IMR-90 (cell line): ENCODE results near the gene SERTAD4. TPM values are rescaled to one million over a fixed set of nuclear protein-coding genes. Genes with fewer than 3 reads are reported as not detected.

Source experiments
- ATAC-seq: fragments of 200-7000 bp; cut with Tn5 transposase; 2 replicates; pipeline ENCODE4 v1.9.1; 2020; ENCODE audit warnings: low read depth, mild to moderate bottlenecking, moderate library complexity
- BruUV-seq: library from RNA; stranded (reverse); fragments of 400-500 nt; replicated peaks from 2 replicates; lab custom pipeline; 2021; lab: Mats Ljungman, UMichigan
- CTCF ChIA-PET: fragments of 300-600 bp; formaldehyde crosslinking; extraction: SDS; loops from one replicate; lab custom pipeline; 2021; ENCODE audit warnings: antibody characterized with exemption; lab: Yijun Ruan, JAX
- POLR2A ChIA-PET: fragments of 300-600 bp; sonication (Branson Sonifier 250); formaldehyde crosslinking; loops from one replicate; lab custom pipeline; 2022; ENCODE audit warnings: antibody characterized with exemption; ENCODE audit not compliant: unreplicated experiment; lab: Charles Lee
- DNase-seq: peaks from one replicate; pipeline ENCODE4 v3.0.0; 2013
- H2AFZ ChIP-seq: replicated peaks from 2 replicates; pipeline ENCODE3; 2013; ENCODE audit warnings: low read length, mild to moderate bottlenecking; ENCODE audit not compliant: poor library complexity
- H2AK5ac ChIP-seq: 2 replicates; pipeline ENCODE4 v1.6.1; 2013; ENCODE audit warnings: low read depth, low read length, inconsistent platforms
- H2AK9ac ChIP-seq: replicated peaks from 2 replicates; pipeline ENCODE3; 2013; ENCODE audit warnings: mild to moderate bottlenecking, low read depth, low read length, moderate library complexity; ENCODE audit not compliant: poor library complexity
- H2BK120ac ChIP-seq: 2 replicates; pipeline ENCODE4 v1.6.1; 2013; ENCODE audit warnings: low read depth, low read length, inconsistent platforms
- H2BK15ac ChIP-seq: 3 replicates; pipeline ENCODE4 v1.6.1; 2013; ENCODE audit warnings: low read depth, low read length, inconsistent platforms
- H2BK20ac ChIP-seq: 2 replicates; pipeline ENCODE4 v1.6.1; 2013; ENCODE audit warnings: low read depth, mild to moderate bottlenecking, inconsistent platforms, low read length, moderate library complexity
- H2BK5ac ChIP-seq: 2 replicates; pipeline ENCODE4 v1.6.1; 2013; ENCODE audit warnings: mild to moderate bottlenecking, low read depth, low read length, inconsistent platforms; ENCODE audit not compliant: poor library complexity, severe bottlenecking
- H3K14ac ChIP-seq: replicated peaks from 2 replicates; pipeline ENCODE4 v1.6.1; 2013; ENCODE audit warnings: low read depth, low read length, inconsistent platforms
- H3K18ac ChIP-seq: 2 replicates; pipeline ENCODE4 v1.6.1; 2013; ENCODE audit warnings: low read depth, low read length, control low read depth
- H3K23ac ChIP-seq: 2 replicates; pipeline ENCODE4 v1.6.1; 2013; ENCODE audit warnings: low read depth, low read length, inconsistent platforms
- H3K27ac ChIP-seq: 2 replicates; pipeline ENCODE4 v1.5.1; 2013; ENCODE audit warnings: mild to moderate bottlenecking, control low read depth, low read length; ENCODE audit not compliant: insufficient read depth
- H3K27me3 ChIP-seq: 2 replicates; pipeline ENCODE4 v1.6.1; 2013; ENCODE audit warnings: low read length; ENCODE audit not compliant: control insufficient read depth, insufficient read depth
- H3K36me3 ChIP-seq: 2 replicates; pipeline ENCODE4 v1.6.1; 2013; ENCODE audit warnings: low read length, mixed read lengths; ENCODE audit not compliant: control insufficient read depth, insufficient read depth
- H3K4ac ChIP-seq: 2 replicates; pipeline ENCODE4 v1.6.1; 2013; ENCODE audit warnings: low read depth, low read length, inconsistent platforms
- H3K4me1 ChIP-seq: 2 replicates; pipeline ENCODE4 v1.6.1; 2013; ENCODE audit warnings: low read length, mixed read lengths; ENCODE audit not compliant: control insufficient read depth, insufficient read depth
- H3K4me2 ChIP-seq: 2 replicates; pipeline ENCODE4 v1.6.1; 2013; ENCODE audit warnings: low read depth, mild to moderate bottlenecking, control low read depth, low read length, moderate library complexity
- H3K4me3 ChIP-seq: 2 replicates; pipeline ENCODE4 v1.5.1; 2013; ENCODE audit warnings: low read depth, mild to moderate bottlenecking, control low read depth, low read length, moderate library complexity; ENCODE audit not compliant: insufficient read depth
- H3K56ac ChIP-seq: 2 replicates; pipeline ENCODE4 v1.6.1; 2013; ENCODE audit warnings: low read length, inconsistent platforms; ENCODE audit not compliant: insufficient read depth; ENCODE audit errors: extremely low read depth
- H3K79me1 ChIP-seq, 2 experiments: 2 replicates each; pipeline ENCODE4 v1.6.1; 2013; ENCODE audit warnings: low read length in 2 of 2, inconsistent platforms in 1 of 2, low read depth in 1 of 2
- H3K9ac ChIP-seq: 2 replicates; pipeline ENCODE4 v1.6.1; 2013; ENCODE audit warnings: low read depth, low read length, control low read depth
- H3K9me1 ChIP-seq: 2 replicates; pipeline ENCODE4 v1.6.1; 2013; ENCODE audit warnings: low read length, inconsistent platforms; ENCODE audit not compliant: insufficient read depth
- H3K9me3 ChIP-seq: 2 replicates; pipeline ENCODE4 v1.6.1; 2013; ENCODE audit warnings: low read length; ENCODE audit not compliant: control insufficient read depth, insufficient read depth
- H4K20me1 ChIP-seq: 2 replicates; pipeline ENCODE4 v1.6.1; 2013; ENCODE audit warnings: low read length, inconsistent platforms; ENCODE audit not compliant: insufficient read depth
- H4K5ac ChIP-seq: 2 replicates; pipeline ENCODE4 v1.6.1; 2013; ENCODE audit warnings: mild to moderate bottlenecking, low read depth, low read length, control low read depth
- H4K8ac ChIP-seq, 2 experiments: 2 replicates each; pipeline ENCODE4 v1.6.1; 2013; ENCODE audit warnings: low read depth in 2 of 2, low read length in 2 of 2, control low read depth in 1 of 2, inconsistent platforms in 1 of 2
- H4K91ac ChIP-seq: 2 replicates; pipeline ENCODE4 v1.6.1; 2013; ENCODE audit warnings: low read depth, low read length, inconsistent platforms; ENCODE audit not compliant: insufficient read depth
- CHD1 ChIP-seq: IDR thresholded peaks from 2 replicates; pipeline ENCODE4 v1.6.1; 2012; ENCODE audit warnings: low read depth, low read length, improper control_type of control experiment
- POLR2A ChIP-seq: IDR thresholded peaks from 2 replicates; pipeline ENCODE4 v1.6.1; 2012; ENCODE audit warnings: mild to moderate bottlenecking, low read depth, low read length
- SMC3 ChIP-seq: fragments of 150-350 bp; IDR thresholded peaks from 2 replicates; pipeline ENCODE4 v1.6.1; 2016; ENCODE audit warnings: low read depth, mild to moderate bottlenecking, antibody characterized with exemption, low read length, moderate library complexity
- WGBS, 2 experiments: methylation state at CpG; one replicate each; pipeline versions ENCODE4 v1.1.5 to v1.1.7; 2013; ENCODE audit warnings: missing lambda C conversion rate in 2 of 2; ENCODE audit not compliant: insufficient read length in 1 of 2; ENCODE audit errors: extremely low coverage in 2 of 2; 5-methylcytosine and 5-hydroxymethylcytosine counted together
- dilution Hi-C: fragments of 300-500 bp; cut with HindIII; formaldehyde crosslinking; loops from one replicate; pipeline ENCODE4 v1.14.3; 2018; ENCODE audit warnings: low sequenced_read_pairs; ENCODE audit not compliant: unreplicated experiment
- in situ Hi-C: fragments of 300-500 bp; cut with MboI; formaldehyde crosslinking; loops from 3 replicates; pipeline ENCODE4 v1.14.3; 2019; ENCODE audit warnings: low sequenced_read_pairs, inconsistent platforms, mixed read lengths
- intact Hi-C: fragments of 100-400 bp; cut with micrococcal nuclease; formaldehyde crosslinking; loops from 2 replicates; pipeline ENCODE4 v1.10.0; 2022
- polyA plus RNA-seq, 3 experiments: library from polyadenylated mRNA; depleted of rRNA; stranded (reverse); fragments of >200 nt; gene quantifications; 2 replicates each; pipeline ENCODE4 v1.2.3, GENCODE V29; 2012; ENCODE audit warnings: low replicate concordance in 1 of 3
- total RNA-seq: library from RNA; depleted of rRNA; stranded (reverse); fragments of >200 nt; gene quantifications from 2 replicates; pipeline ENCODE4 v1.2.3, GENCODE V29; 2012
- TF ChIP-seq, protein P1 (sequence below): fragments of 150-350 bp; IDR thresholded peaks from 2 replicates; pipeline ENCODE4 v1.6.1; 2017; ENCODE audit warnings: mild to moderate bottlenecking, antibody characterized with exemption, low read length, low read depth
- TF ChIP-seq, protein P2 (sequence below): conservative IDR thresholded peaks from 2 replicates; pipeline ENCODE4 v1.5.1; 2012; ENCODE audit warnings: mild to moderate bottlenecking, low read depth, low read length, improper control_type of control experiment

The SERTAD4 gene
- total and polyA plus RNA-seq, 2 of the 4 experiments (the other 2 are of a cell fraction), result under 0.01 to 0.22 TPM

- in situ Hi-C loops (no loop called here), intact Hi-C loops (no loop called here), dilution Hi-C loops (no loop called here)
- Histone ChIP-seq H3K36me3 (no peaks in the 10 kb centered on the region), H2BK5ac (no peak overlapping the region), H3K9me3 (no peaks in the 10 kb centered on the region; the same call in 1 of the 2 replicates), H2BK15ac (no peak overlapping the region; the same call in 2 of the 3 replicates), H2AFZ (no peak overlapping the region), H2AK5ac (no peak overlapping the region), H4K91ac (no peak overlapping the region; the same call in 1 of the 2 replicates), H4K5ac (no peak overlapping the region), H2BK20ac (peak overlapping the region; percentile 69; the same call in 1 of the 2 replicates), H3K56ac (no peak overlapping the region), H2BK120ac (peak overlapping the region; percentile 59; the same call in 1 of the 2 replicates), H4K8ac (no peak overlapping the region; a peak in 1 of 4 replicates), H3K79me1 (no peaks in the 10 kb centered on the region), H2AK9ac (no peak overlapping the region), H3K14ac (no peak overlapping the region), H3K9me1 (no peaks in the 10 kb centered on the region), H3K27ac (no peak overlapping the region), H3K4me2 (no peak overlapping the region), H3K4ac (no peak overlapping the region), H3K9ac (no peak overlapping the region), H4K20me1 (no peaks in the 10 kb centered on the region), H3K27me3 (peaks cover 1% of the 10 kb centered on the region; the same call in 1 of the 2 replicates), H3K4me1 (no peaks in the 10 kb centered on the region), H3K4me3 (no peak overlapping the region), H3K18ac (no peak overlapping the region), H3K23ac (no peak overlapping the region)
- TF ChIP-seq POLR2A, result no peak
- TF ChIP-seq, protein P1, sequence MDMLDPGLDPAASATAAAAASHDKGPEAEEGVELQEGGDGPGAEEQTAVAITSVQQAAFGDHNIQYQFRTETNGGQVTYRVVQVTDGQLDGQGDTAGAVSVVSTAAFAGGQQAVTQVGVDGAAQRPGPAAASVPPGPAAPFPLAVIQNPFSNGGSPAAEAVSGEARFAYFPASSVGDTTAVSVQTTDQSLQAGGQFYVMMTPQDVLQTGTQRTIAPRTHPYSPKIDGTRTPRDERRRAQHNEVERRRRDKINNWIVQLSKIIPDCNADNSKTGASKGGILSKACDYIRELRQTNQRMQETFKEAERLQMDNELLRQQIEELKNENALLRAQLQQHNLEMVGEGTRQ, result no peak
- no peak for TF ChIP-seq CHD1
- TF ChIP-seq SMC3, result no peak
- TF ChIP-seq, protein P2, sequence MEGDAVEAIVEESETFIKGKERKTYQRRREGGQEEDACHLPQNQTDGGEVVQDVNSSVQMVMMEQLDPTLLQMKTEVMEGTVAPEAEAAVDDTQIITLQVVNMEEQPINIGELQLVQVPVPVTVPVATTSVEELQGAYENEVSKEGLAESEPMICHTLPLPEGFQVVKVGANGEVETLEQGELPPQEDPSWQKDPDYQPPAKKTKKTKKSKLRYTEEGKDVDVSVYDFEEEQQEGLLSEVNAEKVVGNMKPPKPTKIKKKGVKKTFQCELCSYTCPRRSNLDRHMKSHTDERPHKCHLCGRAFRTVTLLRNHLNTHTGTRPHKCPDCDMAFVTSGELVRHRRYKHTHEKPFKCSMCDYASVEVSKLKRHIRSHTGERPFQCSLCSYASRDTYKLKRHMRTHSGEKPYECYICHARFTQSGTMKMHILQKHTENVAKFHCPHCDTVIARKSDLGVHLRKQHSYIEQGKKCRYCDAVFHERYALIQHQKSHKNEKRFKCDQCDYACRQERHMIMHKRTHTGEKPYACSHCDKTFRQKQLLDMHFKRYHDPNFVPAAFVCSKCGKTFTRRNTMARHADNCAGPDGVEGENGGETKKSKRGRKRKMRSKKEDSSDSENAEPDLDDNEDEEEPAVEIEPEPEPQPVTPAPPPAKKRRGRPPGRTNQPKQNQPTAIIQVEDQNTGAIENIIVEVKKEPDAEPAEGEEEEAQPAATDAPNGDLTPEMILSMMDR, result no peak
- CTCF ChIA-PET, result no interaction called here
- DNase-seq, result peak; percentile 27
- POLR2A ChIA-PET, result no interaction called here
- ATAC-seq, result peak; percentile 42
- no TSS peak for BruUV-seq
- 100% methylated on average over 1 of the region's 3 CpGs; no CpG with 5 or more reads in 1 of the 2 experiments for WGBS, 2 experiments
Measured at GRCh38 chr1:210201681-210202080, 30.9 kb upstream of the SERTAD4 start.
